Fibroblast of peridontal ligament (primary cell): ENCODE measurements around the gene HGS.
A peak's percentile ranks its signal among the peaks of the same experiment; 100 is the strongest.

ENCODE experiments used
- DNase-seq: peaks from one replicate; pipeline ENCODE4 v3.0.0-alpha.2; 2010; ENCODE audit errors: extremely low read depth

The HGS gene

GRCh38 chr17:81655378-81656117 is 28.3 kb upstream of the HGS start:
- no peak for DNase-seq

GRCh38 chr17:81656118-81656743 is 27.6 kb upstream of the HGS start, which contains the start of gene PDE6G:
Gene PDE6G, minus strand, starts transcription at chr17:81656542. Its CDS starts 3,237 bp downstream, at chr17:81653305.
- no peak for DNase-seq

- no peak for DNase-seq
Observed at GRCh38 chr17:81656835-81657234, 27.0 kb upstream of the HGS start.

- DNase-seq, result no peak
Observed at GRCh38 chr17:81659038-81659437, 24.8 kb upstream of the HGS start.

- no peak for DNase-seq
Observed at GRCh38 chr17:81660441-81660840, 23.4 kb upstream of the HGS start.

GRCh38 chr17:81662002-81662401 is 21.8 kb upstream of the HGS start:
- DNase-seq, result no peak

- no peak for DNase-seq
Observed at GRCh38 chr17:81664051-81664470, 19.8 kb upstream of the HGS start.

- peak; percentile 5 for DNase-seq
Observed at GRCh38 chr17:81665205-81666091, 18.4 kb upstream of the HGS start.

GRCh38 chr17:81666092-81666341 is 17.8 kb upstream of the HGS start:
- no peak for DNase-seq

GRCh38 chr17:81666342-81667191 is 17.2 kb upstream of the HGS start, which contains the start of the genes CCDC137 and OXLD1:
Gene CCDC137, plus strand, starts transcription at chr17:81666737. Its CDS starts 30 bp downstream, at chr17:81666767.
Gene OXLD1, minus strand, starts transcription at chr17:81666605. Its CDS starts 28 bp downstream, at chr17:81666577.
- DNase-seq, result peak; percentile 93

GRCh38 chr17:81667754-81668153 is 16.1 kb upstream of the HGS start:
- DNase-seq, result no peak

GRCh38 chr17:81672504-81672903 is 11.3 kb upstream of the HGS start:
- DNase-seq, result no peak

- no peak for DNase-seq
Observed at GRCh38 chr17:81672954-81673353, 10.9 kb upstream of the HGS start.

GRCh38 chr17:81673561-81674258 is 10.1 kb upstream of the HGS start:
- DNase-seq, result no peak

GRCh38 chr17:81675515-81676221 is 8.1 kb upstream of the HGS start:
- DNase-seq, result peak; percentile 40

GRCh38 chr17:81676906-81677305 is 6.9 kb upstream of the HGS start:
- no peak for DNase-seq

- DNase-seq, result no peak
Observed at GRCh38 chr17:81680150-81680549, 3.7 kb upstream of the HGS start.

- peak; percentile 10 for DNase-seq
Observed at GRCh38 chr17:81681672-81682071, 2.1 kb upstream of the HGS start.

- peak; percentile 18 for DNase-seq
Observed at GRCh38 chr17:81682565-81683207, 1.1 kb upstream of the HGS start.

GRCh38 chr17:81683208-81683583 is 615 bp upstream of the HGS start:
- DNase-seq, result no peak
